Measurements from ENCODE around the gene SLC35A5. TPM values are rescaled to one million over a fixed set of nuclear protein-coding genes. Genes with fewer than 3 reads are reported as not detected.

Gene SLC35A5
- total and polyA plus RNA-seq, 2 of the 8 experiments (the other 6 are each of a cell fraction or from before 2014, with no cell fraction given): 36.5 to 38.6 TPM

- WGBS, 2 experiments (ENCODE audit: extremely low coverage in 1 of 2, insufficient coverage in 1 of 2, insufficient read length in 1 of 2, insufficient replicate concordance in 2 of 2, low coverage in 1 of 2, low lambda C conversion rate in 2 of 2, missing lambda C conversion rate in 1 of 2): 91% methylated on average over 4 of the region's 4 CpGs; no CpG with 5 or more reads in 1 of the 2 experiments
- no peaks in the 10 kb centered on the region for H3K23me2 ChIP-seq (ENCODE audit: low read depth, low read length)
- H4K5ac ChIP-seq (ENCODE audit: insufficient read length, low read depth, low read length): no peak overlapping the region
- no peak overlapping the region for H2BK120ac ChIP-seq (replicated peaks; ENCODE audit: low read depth, low read length)
- no peak for TF ChIP-seq SP4 (IDR thresholded peaks at IDR 0.05; ENCODE audit: low read length)
- no peak for TF ChIP-seq ZNF274 (IDR thresholded peaks at IDR 0.05; ENCODE audit: borderline replicate concordance, extremely low read depth, low read length)
- no peak for TF ChIP-seq KDM4A (IDR thresholded peaks at IDR 0.05; ENCODE audit: low read depth, low read length, severe bottlenecking)
- TF ChIP-seq KDM1A (IDR thresholded peaks at IDR 0.05; ENCODE audit: borderline replicate concordance, low read length): no peak
- no peak for TF ChIP-seq JUN (IDR thresholded peaks at IDR 0.05; ENCODE audit: low read depth, low read length)
- TF ChIP-seq MAFK (IDR thresholded peaks at IDR 0.05; ENCODE audit: low read depth, low read length): no peak
- TF ChIP-seq KDM5A (IDR thresholded peaks at IDR 0.05; ENCODE audit: low read length): no peak
- TF ChIP-seq RBBP5 (IDR thresholded peaks at IDR 0.05; ENCODE audit: borderline replicate concordance, low read depth, low read length): no peak
- TF ChIP-seq NANOG (IDR thresholded peaks at IDR 0.05; ENCODE audit: insufficient read depth, low read depth, low read length, poor library complexity, severe bottlenecking): no peak
- no peak for TF ChIP-seq HDAC6 (IDR thresholded peaks at IDR 0.05; ENCODE audit: low read depth, low read length)
- TF ChIP-seq ASH2L (IDR thresholded peaks at IDR 0.05; ENCODE audit: low read length): no peak
- no peak for TF ChIP-seq POU5F1 (IDR thresholded peaks at IDR 0.05; ENCODE audit: low read depth, low read length)
- TF ChIP-seq, protein P1, sequence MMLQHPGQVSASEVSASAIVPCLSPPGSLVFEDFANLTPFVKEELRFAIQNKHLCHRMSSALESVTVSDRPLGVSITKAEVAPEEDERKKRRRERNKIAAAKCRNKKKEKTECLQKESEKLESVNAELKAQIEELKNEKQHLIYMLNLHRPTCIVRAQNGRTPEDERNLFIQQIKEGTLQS (IDR thresholded peaks at IDR 0.05; ENCODE audit: insufficient read depth, low read depth, low read length): no peak
- H3K27ac ChIP-seq (ENCODE audit: low read depth, low read length): no peak overlapping the region
- no peak overlapping the region for H3K4me2 ChIP-seq (ENCODE audit: insufficient read depth in 1 of 2, low read depth in 2 of 2, low read length in 2 of 2)
- no peak overlapping the region for H3K9ac ChIP-seq (replicated peaks in 1 of 4; ENCODE audit: extremely low read depth in 1 of 4, low read depth in 3 of 4, low read length in 3 of 4)
- no peak overlapping the region for H2BK12ac ChIP-seq (ENCODE audit: low read depth, low read length)
- H3K14ac ChIP-seq (ENCODE audit: insufficient read length): no peak overlapping the region
- no peak overlapping the region for H3K23ac ChIP-seq (ENCODE audit: insufficient read length)
- FAIRE-seq (no peak), DNase-seq (ENCODE audit: low read depth in 1 of 2, low spot score in 2 of 2) (no peak)
- no peak overlapping the region for H2BK15ac ChIP-seq (ENCODE audit: low read length)
- H2BK5ac ChIP-seq (ENCODE audit: low read depth, low read length): no peak overlapping the region
- no peaks in the 10 kb centered on the region for H3K36me3 ChIP-seq (ENCODE audit: control insufficient read depth in 2 of 4, insufficient read depth in 4 of 4, low read length in 3 of 4)
- no peaks in the 10 kb centered on the region for H3K79me2 ChIP-seq (ENCODE audit: control insufficient read depth in 1 of 2, insufficient read depth in 2 of 2, low read length in 2 of 2)
- H2AFZ ChIP-seq (ENCODE audit: low read length): no peak overlapping the region
- H4K91ac ChIP-seq (replicated peaks; ENCODE audit: insufficient read length, low read length): no peak overlapping the region
- peaks cover 1 to 12% (median 7%) of the 10 kb centered on the region in 4 experiments for H3K4me1 ChIP-seq (replicated peaks in 1 of 4; ENCODE audit: control insufficient read depth in 3 of 4, insufficient read depth in 4 of 4, low read length in 3 of 4)
- no peak overlapping the region for H2AK5ac ChIP-seq (ENCODE audit: low read depth, low read length)
- no peaks in the 10 kb centered on the region for H3K9me3 ChIP-seq (ENCODE audit: insufficient read depth in 2 of 2, low read depth in 1 of 2, low read length in 1 of 2)
- H3K4ac ChIP-seq (replicated peaks; ENCODE audit: insufficient read length, low read depth, low read length): no peak overlapping the region
- CTCF ChIA-PET (ENCODE audit: partially characterized antibody): interaction anchor here (0.9 to 2.3 kb wide), 4 partner anchors 14 to 360 kb away, joined by 3 to 9 read pairs (median 4); no protein-coding TSS in a partner anchor
- H4K8ac ChIP-seq (ENCODE audit: extremely low read depth, insufficient read depth, low read length): no peak overlapping the region
- H4K20me1 ChIP-seq (replicated peaks in 1 of 2; ENCODE audit: control insufficient read depth in 1 of 2, insufficient read depth in 2 of 2, low read length in 2 of 2): no peaks in the 10 kb centered on the region
- H3K79me1 ChIP-seq (ENCODE audit: low read depth, low read length): no peaks in the 10 kb centered on the region
- POLR2A ChIA-PET (ENCODE audit: partially characterized antibody): interaction anchor here (1.7 to 2.2 kb wide), 2 partner anchors 12 to 14 kb away, joined by 4 to 8 read pairs; no protein-coding TSS in a partner anchor
- no peak overlapping the region for H3K4me3 ChIP-seq (ENCODE audit: extremely low read depth in 1 of 4, insufficient read depth in 2 of 4, low read depth in 3 of 4, low read length in 4 of 4)
- no peak overlapping the region for H3K56ac ChIP-seq (replicated peaks; ENCODE audit: insufficient read length, low read depth, low read length)
- H3K27me3 ChIP-seq (replicated peaks in 1 of 4; ENCODE audit: control insufficient read depth in 3 of 4, extremely low read depth in 1 of 4, insufficient read depth in 3 of 4, low read length in 3 of 4): no peaks in the 10 kb centered on the region
- no peak overlapping the region for H3K18ac ChIP-seq (ENCODE audit: extremely low read depth, low read length)
- no peak overlapping the region for H2BK20ac ChIP-seq (ENCODE audit: low read length)
Measured at GRCh38 chr3:112627419-112627818, 65.6 kb downstream of the SLC35A5 start.
